ENCODE results near the gene CBFA2T2. TPM values are rescaled to one million over a fixed set of nuclear protein-coding genes. Genes with fewer than 3 reads are reported as not detected.
"Not testable (repeated sequence)": the region's sequence is repeated elsewhere in the genome, so short reads cannot be mapped to it uniquely, and the experiment has no call there.

Gene CBFA2T2
- polyA plus RNA-seq, 1 donor (not counting 4 experiments of a cell fraction or from before 2014, with no cell fraction given) = 6.8 TPM

DNA sequence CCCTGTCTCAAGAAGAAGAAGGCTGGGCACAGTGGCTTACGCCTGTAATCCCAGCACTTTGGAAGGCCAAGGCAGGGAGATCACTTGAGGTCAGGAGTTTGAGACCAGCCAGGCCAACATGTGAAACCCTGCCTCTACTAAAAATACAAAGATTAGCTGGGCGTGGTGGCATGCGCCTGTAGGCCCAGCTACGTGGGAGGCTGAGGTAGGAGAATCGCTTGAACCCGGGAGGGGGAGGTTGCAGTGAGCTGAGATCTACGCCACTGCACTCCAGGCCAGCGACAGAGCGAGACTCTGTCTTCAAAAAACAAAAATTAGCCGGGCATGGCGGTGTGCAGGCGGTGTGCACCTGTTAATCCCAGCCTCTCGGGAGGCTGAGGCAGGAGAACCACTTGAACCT, 22.0 kb downstream of the CBFA2T2 start:
- H3K4me2 ChIP-seq (ENCODE audit: control insufficient read depth, extremely low read depth, insufficient read depth, low read depth, low read length); H3K9ac ChIP-seq (ENCODE audit: control insufficient read depth, extremely low read depth, insufficient read depth, low read length); H2AFZ ChIP-seq (ENCODE audit: control insufficient read depth, low read length); H3K4me3 ChIP-seq (ENCODE audit: control insufficient read depth in 2 of 3, extremely low read depth in 1 of 3, insufficient read depth in 2 of 3, low read depth in 1 of 3, low read length in 3 of 3); H3K27ac ChIP-seq (ENCODE audit: control insufficient read depth, insufficient read depth, low read length); H3K9me3 ChIP-seq (ENCODE audit: control insufficient read depth, low read depth, low read length); DNase-seq (ENCODE audit: low read depth, low spot score); H3K9me1 ChIP-seq (ENCODE audit: control insufficient read depth, extremely low read depth, insufficient read depth, low read length); H3K27me3 ChIP-seq (ENCODE audit: control insufficient read depth, extremely low read depth, insufficient read depth, low read length); H4K20me1 ChIP-seq (ENCODE audit: control insufficient read depth, extremely low read depth, insufficient read depth, low read length); dilution Hi-C loops (cut with MboI; ENCODE audit: extremely low pct_ligation_motif_present, low sequenced_read_pairs); H3K4me1 ChIP-seq (ENCODE audit: control insufficient read depth, extremely low read depth, insufficient read depth, low read length); H3K36me3 ChIP-seq (ENCODE audit: control insufficient read depth in 2 of 2, extremely low read depth in 1 of 2, insufficient read depth in 2 of 2, low read length in 2 of 2); FAIRE-seq: not testable (repeated sequence)
- peaks cover 19% of the 10 kb centered on the region for H3K79me2 ChIP-seq (ENCODE audit: control insufficient read depth, insufficient read depth, low read length)

DNA sequence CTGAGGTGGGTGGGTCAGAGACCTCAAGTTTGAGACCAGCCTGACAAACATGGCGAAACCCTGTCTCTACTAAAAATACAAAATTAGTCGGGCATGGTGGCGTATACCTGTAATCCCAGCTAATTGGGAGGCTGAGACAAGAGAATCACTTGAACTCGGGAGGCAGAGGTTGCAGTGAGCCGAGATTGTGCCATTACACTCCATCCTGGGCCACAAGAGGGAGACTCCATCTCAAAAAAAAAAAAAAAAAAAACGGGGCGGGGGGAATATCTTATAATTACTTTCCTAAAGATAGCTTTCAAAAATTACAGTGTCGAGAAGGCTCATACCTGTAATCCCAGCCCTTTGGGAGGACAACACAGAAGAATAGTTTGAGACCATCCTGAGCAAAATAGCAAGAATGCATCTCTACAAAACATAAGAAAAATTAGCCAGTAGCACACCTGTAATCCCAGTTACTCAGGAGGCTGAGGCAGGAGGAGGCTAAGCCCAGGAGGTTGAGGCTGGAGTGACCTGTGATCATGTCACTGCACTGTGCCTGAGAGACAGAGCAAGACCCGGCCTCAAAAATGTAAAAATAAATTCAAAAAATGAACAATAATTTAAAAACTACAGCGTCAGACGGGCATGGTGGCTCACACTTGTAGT, 25.8 kb downstream of the CBFA2T2 start:
- Histone ChIP-seq H3K27ac (ENCODE audit: control insufficient read depth, insufficient read depth, low read length) (no peak overlapping the region), H3K27me3 (ENCODE audit: control insufficient read depth, extremely low read depth, insufficient read depth, low read length) (no peaks in the 10 kb centered on the region)

More for the DNA sequence above, 25.8 kb downstream of the CBFA2T2 start:
- Histone ChIP-seq H3K36me3 (ENCODE audit: control insufficient read depth in 2 of 2, extremely low read depth in 1 of 2, insufficient read depth in 2 of 2, low read length in 2 of 2) (no peaks in the 10 kb centered on the region), H3K4me3 (ENCODE audit: control insufficient read depth in 2 of 3, extremely low read depth in 1 of 3, insufficient read depth in 2 of 3, low read depth in 1 of 3, low read length in 3 of 3) (no peak overlapping the region), H3K4me1 (ENCODE audit: control insufficient read depth, extremely low read depth, insufficient read depth, low read length) (no peaks in the 10 kb centered on the region), H3K9me1 (ENCODE audit: control insufficient read depth, extremely low read depth, insufficient read depth, low read length) (no peaks in the 10 kb centered on the region), H3K4me2 (ENCODE audit: control insufficient read depth, extremely low read depth, insufficient read depth, low read depth, low read length) (no peak overlapping the region), H4K20me1 (ENCODE audit: control insufficient read depth, extremely low read depth, insufficient read depth, low read length) (no peaks in the 10 kb centered on the region), H3K79me2 (ENCODE audit: control insufficient read depth, insufficient read depth, low read length) (peaks cover 16% of the 10 kb centered on the region), H3K9ac (ENCODE audit: control insufficient read depth, extremely low read depth, insufficient read depth, low read length) (no peak overlapping the region), H2AFZ (ENCODE audit: control insufficient read depth, low read length) (no peak overlapping the region), H3K9me3 (ENCODE audit: control insufficient read depth, low read depth, low read length) (no peaks in the 10 kb centered on the region)
- dilution Hi-C loops (cut with MboI; ENCODE audit: extremely low pct_ligation_motif_present, low sequenced_read_pairs) = no loop called here
- no peak for DNase-seq (ENCODE audit: low read depth, low spot score)
- peak in 1 of 3 experiments; percentile 20 for TF ChIP-seq CTCF (optimal IDR thresholded peaks at IDR 0.05 in 1 of 3, IDR thresholded peaks at IDR 0.05 in 1 of 3, conservative IDR thresholded peaks at IDR 0.05 in 1 of 3; ENCODE audit: extremely low read depth in 1 of 3, insufficient read depth in 2 of 3, low read length in 3 of 3)
- no peak for TF ChIP-seq EZH2 (IDR thresholded peaks at IDR 0.05; ENCODE audit: low read length)
- FAIRE-seq = no peak

Data from keratinocyte (primary cell).